ENCODE results near the gene AGAP2. TPM values are rescaled to one million over a fixed set of nuclear protein-coding genes. Genes with fewer than 3 reads are reported as not detected.

Gene AGAP2
- total and polyA plus RNA-seq, 9 of the 15 experiments (the other 6 are each of a cell fraction or from before 2014, with no cell fraction given), result 0.04 to 0.77 (median 0.28) TPM; not detected in 1

- peak; percentile 92 for TF ChIP-seq CREM (IDR thresholded peaks at IDR 0.05; ENCODE audit: low read depth)
- TF ChIP-seq ZNF589 (CRISPR knock-in tag; IDR thresholded peaks at IDR 0.05; ENCODE audit: low read depth), result no peak; the same call in 1 of the 2 replicates
- peak; percentile 99 for TF ChIP-seq ATF7 (IDR thresholded peaks at IDR 0.05)
- no peak for TF ChIP-seq ZBTB9 (CRISPR knock-in tag; IDR thresholded peaks at IDR 0.05)
- peak; percentile 81 for TF ChIP-seq JUND (IDR thresholded peaks at IDR 0.05; ENCODE audit: borderline replicate concordance, low read depth, low read length)
- TF ChIP-seq JUND (tag; IDR thresholded peaks at IDR 0.05; ENCODE audit: borderline replicate concordance, low read depth, low read length), result peak; percentile 89
- no peak for TF ChIP-seq NELFE (IDR thresholded peaks at IDR 0.05; ENCODE audit: insufficient read depth, insufficient read length)
- TF ChIP-seq PTBP1 (IDR thresholded peaks at IDR 0.05; ENCODE audit: low read depth, low read length), result 0 out of 2 replicates have a peak, but pooled peaks have one; percentile 5
- TF ChIP-seq MAZ (CRISPR knock-in tag; conservative IDR thresholded peaks at IDR 0.05 in 1 of 2, IDR thresholded peaks at IDR 0.05 in 1 of 2), result peak in 1 of 2 experiments; percentile 75; a peak in 1 of 4 replicates
- peak; percentile 99 for TF ChIP-seq PKNOX1 (IDR thresholded peaks at IDR 0.05)
- TF ChIP-seq ZBTB40 (IDR thresholded peaks at IDR 0.05), result peak; percentile 89
- TF ChIP-seq ZBTB40 (CRISPR knock-in tag; IDR thresholded peaks at IDR 0.05), result no peak
These were observed 6.4 kb upstream of the AGAP2 start, which contains the start of gene TSPAN31 (continued) for GRCh38 chr12:57744777-57745484.
